CMK (cell line): ENCODE measurements around the gene PDCL2.
"Not testable (repeated sequence)": the region's sequence is repeated elsewhere in the genome, so short reads cannot be mapped to it uniquely, and the experiment has no call there.

ENCODE experiments used
- DNase-seq: peaks from one replicate; pipeline ENCODE4 v3.0.0-alpha.2; 2010; ENCODE audit warnings: low read depth

The PDCL2 gene

GRCh38 chr4:55592014-55592413 lies at the start of gene PDCL2:
PDCL2 (minus strand) TSS chr4:55592245; CDS start chr4:55592109, 136 bp downstream.
- no peak for DNase-seq

- no peak for DNase-seq
Measured at GRCh38 chr4:55637272-55637820, 45.3 kb upstream of the PDCL2 start.

- no peak for DNase-seq
Measured at GRCh38 chr4:55636656-55636999, 44.6 kb upstream of the PDCL2 start.

GRCh38 chr4:55635741-55636655 lies 44.0 kb upstream of the PDCL2 start, which contains the start of gene NMU:
NMU (minus strand) TSS chr4:55636298; CDS start chr4:55636192, 106 bp downstream.
- DNase-seq = no peak

GRCh38 chr4:55635282-55635681 lies 43.2 kb upstream of the PDCL2 start:
- DNase-seq = no peak

GRCh38 chr4:55634417-55635128 lies 42.5 kb upstream of the PDCL2 start:
- DNase-seq = no peak

- no peak for DNase-seq
Measured at GRCh38 chr4:55633903-55634302, 41.9 kb upstream of the PDCL2 start.

GRCh38 chr4:55625835-55626234 lies 33.8 kb upstream of the PDCL2 start:
- DNase-seq = no peak

- not testable (repeated sequence) for DNase-seq
Measured at GRCh38 chr4:55624063-55624462, 32.0 kb upstream of the PDCL2 start.

- DNase-seq = no peak
Measured at GRCh38 chr4:55618546-55619143, 26.6 kb upstream of the PDCL2 start.

- DNase-seq = no peak
Measured at GRCh38 chr4:55617587-55618197, 25.6 kb upstream of the PDCL2 start.

GRCh38 chr4:55615008-55615407 lies 23.0 kb upstream of the PDCL2 start:
- DNase-seq = no peak

GRCh38 chr4:55613621-55614020 lies 21.6 kb upstream of the PDCL2 start:
- DNase-seq = no peak

GRCh38 chr4:55612341-55612740 lies 20.3 kb upstream of the PDCL2 start:
- no peak for DNase-seq

- DNase-seq = no peak
Measured at GRCh38 chr4:55611358-55612059, 19.5 kb upstream of the PDCL2 start.

GRCh38 chr4:55610381-55610780 lies 18.3 kb upstream of the PDCL2 start:
- no peak for DNase-seq

- DNase-seq = no peak
Measured at GRCh38 chr4:55609393-55609866, 17.4 kb upstream of the PDCL2 start.

- DNase-seq = no peak
Measured at GRCh38 chr4:55608591-55608990, 16.5 kb upstream of the PDCL2 start.

- no peak for DNase-seq
Measured at GRCh38 chr4:55604996-55605395, 13.0 kb upstream of the PDCL2 start.

GRCh38 chr4:55600640-55601039 lies 8.6 kb upstream of the PDCL2 start:
- no peak for DNase-seq

GRCh38 chr4:55598641-55599040 lies 6.6 kb upstream of the PDCL2 start:
- no peak for DNase-seq
